ENCODE results near the gene PRKAG2.

PRKAG2 gene

GRCh38 chr7:151592330-151592729, 284.6 kb downstream of the PRKAG2 start:
- no peak overlapping the region for H3K4me3 ChIP-seq (ENCODE audit: low read depth, low read length)
- DNase-seq (ENCODE audit: low read depth): no peak
- TF ChIP-seq MAX (IDR thresholded peaks at IDR 0.05; ENCODE audit: low read depth, low read length) (no peak), MYC (IDR thresholded peaks at IDR 0.05; ENCODE audit: low read depth, low read length) (no peak), CTCF (IDR thresholded peaks at IDR 0.05; ENCODE audit: low read depth, low read length) (no peak), POLR2A (IDR thresholded peaks at IDR 0.05; ENCODE audit: extremely low read depth, insufficient read length) (no peak)

GRCh38 chr7:151591866-151592265, 285.0 kb downstream of the PRKAG2 start:
- TF ChIP-seq CTCF (IDR thresholded peaks at IDR 0.05; ENCODE audit: low read depth, low read length) (no peak), MAX (IDR thresholded peaks at IDR 0.05; ENCODE audit: low read depth, low read length) (no peak), POLR2A (IDR thresholded peaks at IDR 0.05; ENCODE audit: extremely low read depth, insufficient read length) (no peak), MYC (IDR thresholded peaks at IDR 0.05; ENCODE audit: low read depth, low read length) (no peak)
- no peak overlapping the region for H3K4me3 ChIP-seq (ENCODE audit: low read depth, low read length)
- no peak for DNase-seq (ENCODE audit: low read depth)

GRCh38 chr7:151590850-151591771, 285.8 kb downstream of the PRKAG2 start:
- H3K4me3 ChIP-seq (ENCODE audit: low read depth, low read length): no peak overlapping the region
- no peak for TF ChIP-seq MYC (IDR thresholded peaks at IDR 0.05; ENCODE audit: low read depth, low read length)
- TF ChIP-seq CTCF (IDR thresholded peaks at IDR 0.05; ENCODE audit: low read depth, low read length): no peak
- TF ChIP-seq POLR2A (IDR thresholded peaks at IDR 0.05; ENCODE audit: extremely low read depth, insufficient read length): no peak
- no peak for TF ChIP-seq MAX (IDR thresholded peaks at IDR 0.05; ENCODE audit: low read depth, low read length)
- no peak for DNase-seq (ENCODE audit: low read depth)

GRCh38 chr7:151590071-151590849, 286.7 kb downstream of the PRKAG2 start:
- DNase-seq (ENCODE audit: low read depth): no peak
- no peak overlapping the region for H3K4me3 ChIP-seq (ENCODE audit: low read depth, low read length)
- TF ChIP-seq MAX (IDR thresholded peaks at IDR 0.05; ENCODE audit: low read depth, low read length) (no peak), POLR2A (IDR thresholded peaks at IDR 0.05; ENCODE audit: extremely low read depth, insufficient read length) (no peak), CTCF (IDR thresholded peaks at IDR 0.05; ENCODE audit: low read depth, low read length) (no peak), MYC (IDR thresholded peaks at IDR 0.05; ENCODE audit: low read depth, low read length) (no peak)

GRCh38 chr7:151588982-151589381, 287.9 kb downstream of the PRKAG2 start:
- DNase-seq (ENCODE audit: low read depth): no peak
- H3K4me3 ChIP-seq (ENCODE audit: low read depth, low read length): no peak overlapping the region
- TF ChIP-seq POLR2A (IDR thresholded peaks at IDR 0.05; ENCODE audit: extremely low read depth, insufficient read length): no peak
- TF ChIP-seq MYC (IDR thresholded peaks at IDR 0.05; ENCODE audit: low read depth, low read length): no peak
- no peak for TF ChIP-seq CTCF (IDR thresholded peaks at IDR 0.05; ENCODE audit: low read depth, low read length)
- TF ChIP-seq MAX (IDR thresholded peaks at IDR 0.05; ENCODE audit: low read depth, low read length): no peak

All from NB4 (cell line).